H1 (cell line): ENCODE results near the gene SCAMP4. TPM values are rescaled to one million over a fixed set of nuclear protein-coding genes. Genes with fewer than 3 reads are reported as not detected.

Source experiments
- CTCF ChIA-PET: fragments of 300-600 bp; sonication (Branson Sonifier 250); formaldehyde crosslinking; loops from one replicate; lab custom pipeline; 2021; ENCODE audit not compliant: partially characterized antibody; lab: Charles Lee
- POLR2A ChIA-PET: fragments of 300-600 bp; sonication (Branson Sonifier 250); formaldehyde crosslinking; loops from one replicate; lab custom pipeline; 2021; ENCODE audit warnings: inconsistent platforms; ENCODE audit not compliant: partially characterized antibody; lab: Charles Lee
- DNase-seq, 2 experiments: peaks; one replicate each; pipeline versions ENCODE4 v3.0.0 to v3.0.0-alpha.2; 2010 to 2022; ENCODE audit warnings: low spot score in 2 of 2, low read depth in 1 of 2, mixed read lengths in 1 of 2
- FAIRE-seq: peaks from 2 replicates; lab custom pipeline; 2011; peaks lifted over from hg19 to GRCh38; lab: Jason Lieb, UNC
- H2AFZ ChIP-seq: 2 replicates; pipeline ENCODE4 v1.8.1; 2012; ENCODE audit warnings: low read length, inconsistent platforms
- H2AK5ac ChIP-seq: 2 replicates; pipeline ENCODE4 v1.6.1; 2013; ENCODE audit warnings: low read depth, low read length
- H2BK120ac ChIP-seq: replicated peaks from 2 replicates; pipeline ENCODE3; 2013; ENCODE audit warnings: low read depth, low read length, inconsistent platforms
- H2BK12ac ChIP-seq: 2 replicates; pipeline ENCODE4 v1.6.1; 2013; ENCODE audit warnings: low read depth, low read length
- H2BK15ac ChIP-seq: 2 replicates; pipeline ENCODE4 v1.6.1; 2013; ENCODE audit warnings: low read length
- H2BK20ac ChIP-seq: 2 replicates; pipeline ENCODE4 v1.6.1; 2013; ENCODE audit warnings: low read length
- H2BK5ac ChIP-seq: 2 replicates; pipeline ENCODE4 v1.6.1; 2013; ENCODE audit warnings: low read depth, low read length
- H3K14ac ChIP-seq: 2 replicates; pipeline ENCODE4 v1.6.1; 2013; ENCODE audit warnings: inconsistent platforms; ENCODE audit not compliant: insufficient read length
- H3K18ac ChIP-seq: 2 replicates; pipeline ENCODE4 v1.6.1; 2013; ENCODE audit warnings: low read length; ENCODE audit errors: extremely low read depth
- H3K23ac ChIP-seq: 2 replicates; pipeline ENCODE4 v1.6.1; 2013; ENCODE audit warnings: inconsistent platforms; ENCODE audit not compliant: insufficient read length
- H3K23me2 ChIP-seq: 2 replicates; pipeline ENCODE4 v1.6.1; 2013; ENCODE audit warnings: low read depth, low read length
- H3K27ac ChIP-seq: 2 replicates; pipeline ENCODE4 v1.6.1; 2011; ENCODE audit warnings: low read depth, low read length, inconsistent platforms
- H3K27me3 ChIP-seq, 4 experiments: replicated peaks in 1 of 4; 1 replicate in 1 of 4; 2 replicates in 3 of 4; pipeline versions ENCODE4 v1.6.1 to v1.8.1; 2011 to 2013; ENCODE audit warnings: low read length in 3 of 4, mild to moderate bottlenecking in 3 of 4, inconsistent platforms in 2 of 4, mixed read lengths in 2 of 4, moderate library complexity in 1 of 4; ENCODE audit not compliant: control insufficient read depth in 3 of 4, insufficient read depth in 3 of 4; ENCODE audit errors: extremely low read depth in 1 of 4
- H3K36me3 ChIP-seq, 4 experiments: 2 replicates each; pipeline versions ENCODE4 v1.6.1 to v1.8.1; 2011 to 2013; ENCODE audit warnings: mild to moderate bottlenecking in 4 of 4, low read length in 3 of 4, moderate library complexity in 2 of 4, control low read depth in 1 of 4, inconsistent platforms in 1 of 4; ENCODE audit not compliant: insufficient read depth in 4 of 4, control insufficient read depth in 2 of 4
- H3K4ac ChIP-seq: replicated peaks from 2 replicates; pipeline ENCODE3; 2013; ENCODE audit warnings: low read length, low read depth, mixed read lengths, inconsistent platforms; ENCODE audit not compliant: insufficient read length
- H3K4me1 ChIP-seq, 4 experiments: replicated peaks in 1 of 4; 1 replicate in 1 of 4; 2 replicates in 3 of 4; pipeline versions ENCODE4 v1.6.1 to v1.8.1; 2011 to 2013; ENCODE audit warnings: low read length in 3 of 4, inconsistent platforms in 2 of 4, mixed read lengths in 1 of 4; ENCODE audit not compliant: insufficient read depth in 4 of 4, control insufficient read depth in 3 of 4
- H3K4me2 ChIP-seq, 2 experiments: 2 replicates each; pipeline versions ENCODE4 v1.6.1 to v1.8.1; 2011 to 2013; ENCODE audit warnings: low read depth in 2 of 2, low read length in 2 of 2, control low read depth in 1 of 2, inconsistent platforms in 1 of 2, mild to moderate bottlenecking in 1 of 2; ENCODE audit not compliant: insufficient read depth in 1 of 2
- H3K4me3 ChIP-seq, 4 experiments: fragments of 200-600, 300-600 bp in 1 of 4; sonication (generic), shearing (Covaris generic), sonication (Bioruptor Twin) in 1 of 4; 2 replicates each; pipeline versions ENCODE4 v1.5.1 to v1.8.1; 2011 to 2016; ENCODE audit warnings: low read length in 4 of 4, low read depth in 3 of 4, control low read depth in 2 of 4, inconsistent platforms in 2 of 4, mild to moderate bottlenecking in 2 of 4, mixed read lengths in 1 of 4, moderate library complexity in 1 of 4; ENCODE audit not compliant: insufficient read depth in 2 of 4; ENCODE audit errors: extremely low read depth in 1 of 4
- H3K56ac ChIP-seq: replicated peaks from 2 replicates; pipeline ENCODE3; 2013; ENCODE audit warnings: low read depth, mild to moderate bottlenecking, mixed read lengths, low read length, inconsistent platforms; ENCODE audit not compliant: insufficient read length
- H3K79me1 ChIP-seq: 2 replicates; pipeline ENCODE4 v1.6.1; 2013; ENCODE audit warnings: low read depth, low read length, control low read depth
- H3K79me2 ChIP-seq, 2 experiments: 2 replicates each; pipeline versions ENCODE4 v1.6.1 to v1.8.1; 2012 to 2013; ENCODE audit warnings: low read length in 2 of 2, mild to moderate bottlenecking in 2 of 2, inconsistent platforms in 1 of 2; ENCODE audit not compliant: insufficient read depth in 2 of 2, control insufficient read depth in 1 of 2
- H3K9ac ChIP-seq, 4 experiments: replicated peaks in 1 of 4; 1 replicate in 1 of 4; 2 replicates in 3 of 4; pipeline versions ENCODE4 v1.6.1 to v1.8.1; 2011 to 2013; ENCODE audit warnings: low read depth in 3 of 4, low read length in 3 of 4, control low read depth in 2 of 4, mild to moderate bottlenecking in 2 of 4, moderate library complexity in 2 of 4, inconsistent platforms in 1 of 4; ENCODE audit errors: extremely low read depth in 1 of 4
- H3K9me3 ChIP-seq, 2 experiments: 2 replicates each; pipeline versions ENCODE4 v1.6.1 to v1.8.1; 2012 to 2013; ENCODE audit warnings: mild to moderate bottlenecking in 2 of 2, moderate library complexity in 2 of 2, control low read depth in 1 of 2, inconsistent platforms in 1 of 2, low read depth in 1 of 2, low read length in 1 of 2, mixed read lengths in 1 of 2; ENCODE audit not compliant: insufficient read depth in 2 of 2
- H4K20me1 ChIP-seq, 2 experiments: replicated peaks in 1 of 2; 2 replicates each; pipeline versions ENCODE3 to v1.8.1; 2011 to 2013; ENCODE audit warnings: inconsistent platforms in 2 of 2, low read length in 2 of 2, mild to moderate bottlenecking in 1 of 2; ENCODE audit not compliant: insufficient read depth in 2 of 2, control insufficient read depth in 1 of 2
- H4K5ac ChIP-seq: 2 replicates; pipeline ENCODE4 v1.6.1; 2013; ENCODE audit warnings: low read length, low read depth, mixed read lengths, inconsistent platforms; ENCODE audit not compliant: insufficient read length
- H4K8ac ChIP-seq: 2 replicates; pipeline ENCODE4 v1.8.0; 2013; ENCODE audit warnings: mild to moderate bottlenecking, moderate library complexity, low read length, inconsistent platforms; ENCODE audit not compliant: insufficient read depth; ENCODE audit errors: extremely low read depth
- H4K91ac ChIP-seq: replicated peaks from 2 replicates; pipeline ENCODE3; 2013; ENCODE audit warnings: low read length, mixed read lengths, inconsistent platforms; ENCODE audit not compliant: insufficient read length
- BACH1 ChIP-seq: IDR thresholded peaks from 2 replicates; pipeline ENCODE4 v1.6.1; 2012; ENCODE audit warnings: low read length, improper control_type of control experiment
- POLR2AphosphoS5 ChIP-seq: IDR thresholded peaks from 2 replicates; pipeline ENCODE4 v1.6.1; 2011; ENCODE audit warnings: low read depth, low read length
- SIRT6 ChIP-seq: IDR thresholded peaks from one replicate; pipeline ENCODE4 v1.7.1; 2012; ENCODE audit warnings: low read length, inconsistent platforms
- SP1 ChIP-seq: IDR thresholded peaks from 2 replicates; pipeline ENCODE4 v1.6.1; 2011; ENCODE audit warnings: low read depth, low read length
- TAF1 ChIP-seq: IDR thresholded peaks from 2 replicates; pipeline ENCODE4 v1.6.1; 2011; ENCODE audit warnings: mild to moderate bottlenecking, low read depth, low read length
- TBP ChIP-seq: IDR thresholded peaks from 2 replicates; pipeline ENCODE4 v1.6.1; 2011; ENCODE audit warnings: low read depth, low read length, improper control_type of control experiment
- TEAD4 ChIP-seq: IDR thresholded peaks from 2 replicates; pipeline ENCODE4 v1.6.1; 2012; ENCODE audit warnings: low read depth, low read length, inconsistent platforms, mixed read lengths
- WGBS, 2 experiments: shearing (Covaris generic) in 1 of 2; methylation state at CpG; one replicate each; pipeline versions ENCODE4 v1.1.6 to v1.1.7; 2013 to 2015; ENCODE audit warnings: low lambda C conversion rate in 2 of 2, mixed read lengths in 2 of 2, inconsistent platforms in 1 of 2, low coverage in 1 of 2, missing lambda C conversion rate in 1 of 2; ENCODE audit not compliant: insufficient replicate concordance in 2 of 2, insufficient coverage in 1 of 2, insufficient read length in 1 of 2; ENCODE audit errors: extremely low coverage in 1 of 2, missing lambda C conversion rate in 1 of 2; 5-methylcytosine and 5-hydroxymethylcytosine counted together
- polyA plus RNA-seq, 7 experiments: library from polyadenylated mRNA; depleted of rRNA in 3 of 7; stranded (reverse) in 5 of 7; unstranded in 2 of 7; fragments of >200 nt in 5 of 7; fragments of 200-250 nt in 2 of 7; gene quantifications; 1 replicate in 5 of 7; 2 replicates in 1 of 7; 4 replicates in 1 of 7; pipeline versions ENCODE4 v1.2.1 to v1.2.3, GENCODE V29; 2011 to 2013; ENCODE audit warnings: missing spikeins in 2 of 7, mixed read lengths in 2 of 7
- total RNA-seq: library from RNA; stranded (reverse); fragmentation: NEBNext Ultra II Directional; extraction: Animal tissue kit (Norgen Biotek cat#: 25700); gene quantifications from 2 replicates; pipeline ENCODE4 v1.2.1, GENCODE V29; 2021
- TF ChIP-seq, protein P1 (sequence below), 3 experiments: IDR thresholded peaks; 1 replicate in 2 of 3; 2 replicates in 1 of 3; pipeline versions ENCODE4 v1.5.1 to v1.6.1; 2011; ENCODE audit warnings: low read length in 3 of 3, mild to moderate bottlenecking in 3 of 3, inconsistent platforms in 2 of 3, low read depth in 1 of 3, moderate library complexity in 1 of 3; ENCODE audit not compliant: insufficient read depth in 1 of 3; ENCODE audit errors: control extremely low read depth in 1 of 3
- TF ChIP-seq, protein P2 (sequence below): IDR thresholded peaks from 2 replicates; pipeline ENCODE4 v1.6.1; 2011; ENCODE audit warnings: low read length, improper control_type of control experiment

Gene SCAMP4
- total and polyA plus RNA-seq, 2 of the 8 experiments (the other 6 are each of a cell fraction or from before 2014, with no cell fraction given), result 17.1 to 61.4 TPM

DNA sequence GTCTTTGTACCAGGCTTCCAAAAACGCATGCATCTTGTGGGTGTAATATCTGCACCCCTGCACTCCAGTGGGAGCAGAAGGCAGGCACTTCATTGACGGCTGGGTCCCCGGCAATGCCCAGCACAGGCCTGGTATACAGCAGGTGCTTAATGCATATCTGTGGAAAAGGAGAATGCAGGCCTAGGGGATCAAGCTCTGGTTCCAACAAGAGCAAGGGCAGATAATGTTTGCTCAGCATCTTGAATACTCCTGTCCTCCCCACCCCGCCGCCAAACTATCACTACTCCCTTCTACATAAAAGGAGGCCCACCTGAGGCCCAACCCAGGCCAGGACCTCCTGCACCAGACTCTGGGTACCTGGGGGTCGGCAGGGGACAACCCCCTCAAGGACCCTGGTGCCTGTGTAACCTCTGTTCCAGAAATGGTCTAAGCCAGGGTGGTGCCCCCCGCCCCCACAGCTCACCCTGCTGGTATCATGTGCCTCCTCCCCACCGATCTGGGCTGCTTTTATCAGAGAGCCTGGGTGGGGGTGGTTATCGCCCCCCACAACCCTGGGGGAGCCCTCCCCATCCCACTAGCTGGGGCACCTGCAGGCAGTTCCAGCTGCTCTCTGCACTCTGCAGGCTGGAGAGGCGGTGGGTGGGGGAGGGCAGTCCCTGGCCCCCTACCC, 46.7 kb upstream of the SCAMP4 start:
- H3K27ac ChIP-seq, result no peak overlapping the region
- H3K23me2 ChIP-seq, result peaks cover 12% of the 10 kb centered on the region; the same call in 1 of the 2 replicates
- DNase-seq, result no peak
- FAIRE-seq, result no peak
- peak overlapping the region; percentile 12; the same call in 1 of the 2 replicates for H2BK12ac ChIP-seq
- no peaks in the 10 kb centered on the region for H3K36me3 ChIP-seq
- H3K79me1 ChIP-seq, result peaks cover 22% of the 10 kb centered on the region
- H3K14ac ChIP-seq, result no peak overlapping the region
- WGBS, 2 experiments, result 72% methylated on average over 8 of the region's 10 CpGs; no CpG with 5 or more reads in 1 of the 2 experiments
- H3K27me3 ChIP-seq, result peaks cover 0 to 15% (median 6%) of the 10 kb centered on the region in 4 experiments; a peak in 5 of 7 replicates
- peak overlapping the region; percentile 90 to 95; a peak in 2 of 4 replicates for H3K4me2 ChIP-seq
- no peak overlapping the region for H3K56ac ChIP-seq
- H2BK5ac ChIP-seq, result no peak overlapping the region
- no peak overlapping the region for H2BK120ac ChIP-seq
- H4K8ac ChIP-seq, result no peak overlapping the region
- H3K18ac ChIP-seq, result no peak overlapping the region
- POLR2A ChIA-PET, result interaction anchor here (0.9 to 1.1 kb wide), 3 partner anchors 17 to 525 kb away, joined by 3 to 4 read pairs (median 3); no protein-coding TSS in a partner anchor
- no peak overlapping the region for H2BK20ac ChIP-seq
- H3K9ac ChIP-seq, result no peak overlapping the region
- no peak overlapping the region for H3K23ac ChIP-seq
- H2AFZ ChIP-seq, result no peak overlapping the region
- H3K4me3 ChIP-seq, result peak overlapping the region in 1 of 4 experiments; percentile 84; a peak in 1 of 8 replicates
- peaks cover 18 to 71% of the 10 kb centered on the region in 2 experiments; a peak in 3 of 4 replicates for H3K79me2 ChIP-seq
- no peak overlapping the region for H2BK15ac ChIP-seq
- CTCF ChIA-PET, result interaction anchor here (0.8 to 2.3 kb wide), 8 partner anchors 9 to 392 kb away, joined by 3 to 18 read pairs (median 6); partner anchors contain the start of gene REXO1
- peaks cover 0 to 67% (median 54%) of the 10 kb centered on the region in 4 experiments; a peak in 6 of 7 replicates for H3K4me1 ChIP-seq
- no peak overlapping the region for H4K5ac ChIP-seq
- H3K4ac ChIP-seq, result no peak overlapping the region
- no peak overlapping the region for H4K91ac ChIP-seq
- peaks cover 39 to 49% of the 10 kb centered on the region in 2 experiments for H4K20me1 ChIP-seq
- no peak overlapping the region for H2AK5ac ChIP-seq
- no peaks in the 10 kb centered on the region for H3K9me3 ChIP-seq
- TF ChIP-seq SIRT6 (no peak), SP1 (no peak), TBP (no peak), TEAD4 (no peak), TAF1 (no peak), BACH1 (no peak), POLR2AphosphoS5 (no peak)
- TF ChIP-seq, protein P1, sequence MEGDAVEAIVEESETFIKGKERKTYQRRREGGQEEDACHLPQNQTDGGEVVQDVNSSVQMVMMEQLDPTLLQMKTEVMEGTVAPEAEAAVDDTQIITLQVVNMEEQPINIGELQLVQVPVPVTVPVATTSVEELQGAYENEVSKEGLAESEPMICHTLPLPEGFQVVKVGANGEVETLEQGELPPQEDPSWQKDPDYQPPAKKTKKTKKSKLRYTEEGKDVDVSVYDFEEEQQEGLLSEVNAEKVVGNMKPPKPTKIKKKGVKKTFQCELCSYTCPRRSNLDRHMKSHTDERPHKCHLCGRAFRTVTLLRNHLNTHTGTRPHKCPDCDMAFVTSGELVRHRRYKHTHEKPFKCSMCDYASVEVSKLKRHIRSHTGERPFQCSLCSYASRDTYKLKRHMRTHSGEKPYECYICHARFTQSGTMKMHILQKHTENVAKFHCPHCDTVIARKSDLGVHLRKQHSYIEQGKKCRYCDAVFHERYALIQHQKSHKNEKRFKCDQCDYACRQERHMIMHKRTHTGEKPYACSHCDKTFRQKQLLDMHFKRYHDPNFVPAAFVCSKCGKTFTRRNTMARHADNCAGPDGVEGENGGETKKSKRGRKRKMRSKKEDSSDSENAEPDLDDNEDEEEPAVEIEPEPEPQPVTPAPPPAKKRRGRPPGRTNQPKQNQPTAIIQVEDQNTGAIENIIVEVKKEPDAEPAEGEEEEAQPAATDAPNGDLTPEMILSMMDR (IDR thresholded peaks at IDR 0.05; ENCODE audit: control extremely low read depth in 1 of 3, insufficient read depth in 1 of 3, low read depth in 1 of 3, low read length in 3 of 3), result no peak
- TF ChIP-seq, protein P2, sequence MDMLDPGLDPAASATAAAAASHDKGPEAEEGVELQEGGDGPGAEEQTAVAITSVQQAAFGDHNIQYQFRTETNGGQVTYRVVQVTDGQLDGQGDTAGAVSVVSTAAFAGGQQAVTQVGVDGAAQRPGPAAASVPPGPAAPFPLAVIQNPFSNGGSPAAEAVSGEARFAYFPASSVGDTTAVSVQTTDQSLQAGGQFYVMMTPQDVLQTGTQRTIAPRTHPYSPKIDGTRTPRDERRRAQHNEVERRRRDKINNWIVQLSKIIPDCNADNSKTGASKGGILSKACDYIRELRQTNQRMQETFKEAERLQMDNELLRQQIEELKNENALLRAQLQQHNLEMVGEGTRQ, result no peak
